ENCODE data around the gene NRG4. TPM values are rescaled to one million over a fixed set of nuclear protein-coding genes. Genes with fewer than 3 reads are reported as not detected.
"Not testable (repeated sequence)": the region's sequence is repeated elsewhere in the genome, so short reads cannot be mapped to it uniquely, and the experiment has no call there.

NRG4 gene
- total RNA-seq, 1 experiment from 2014 or later = 0.39 TPM

GRCh38 chr15:75989045-75989444, 23.2 kb downstream of the NRG4 start:
- DNase-seq (ENCODE audit: low read depth, low spot score) (no peak), ATAC-seq (no peak)
- BruUV-seq (replicated peaks) = no TSS peak
- no peak overlapping the region for H3K27ac ChIP-seq (ENCODE audit: low read length)
- CTCF ChIA-PET = no interaction called here
- no peaks in the 10 kb centered on the region for H3K9me3 ChIP-seq (ENCODE audit: control insufficient read depth, insufficient read depth, low read depth, low read length)
- in situ Hi-C loops (cut with HindIII; ENCODE audit: low pct_unique_long_range_greater_than_20kb, low sequenced_read_pairs) = no loop called here
- H3K4me3 ChIP-seq (ENCODE audit: low read depth in 2 of 2, low read length in 2 of 2) = no peak overlapping the region
- no peaks in the 10 kb centered on the region for H3K27me3 ChIP-seq (ENCODE audit: control insufficient read depth, insufficient read depth, low read length)
- no peak for TF ChIP-seq TCF7L2 (IDR thresholded peaks at IDR 0.05; ENCODE audit: low read depth, low read length)
- H3K4me1 ChIP-seq (ENCODE audit: control insufficient read depth, insufficient read depth, low read length) = no peaks in the 10 kb centered on the region
- intact Hi-C loops (cut with micrococcal nuclease; ENCODE audit: unreplicated experiment) = no loop called here
- POLR2A ChIA-PET = no interaction called here
- no peaks in the 10 kb centered on the region for H3K36me3 ChIP-seq (ENCODE audit: control insufficient read depth, insufficient read depth, low read length)

GRCh38 chr15:75985971-75986370, 26.3 kb downstream of the NRG4 start:
- intact Hi-C loops (cut with micrococcal nuclease; ENCODE audit: unreplicated experiment) = no loop called here
- no peak for DNase-seq (ENCODE audit: low read depth, low spot score)

GRCh38 chr15:75984706-75985105, 27.5 kb downstream of the NRG4 start:
- CTCF ChIA-PET; intact Hi-C loops (cut with micrococcal nuclease; ENCODE audit: unreplicated experiment): not testable (repeated sequence)

More at GRCh38 chr15:75985971-75986370, 26.3 kb downstream of the NRG4 start:
- in situ Hi-C loops (cut with HindIII; ENCODE audit: low pct_unique_long_range_greater_than_20kb, low sequenced_read_pairs) = no loop called here
- ATAC-seq = no peak
- POLR2A ChIA-PET = no interaction called here
- Histone ChIP-seq H3K36me3 (ENCODE audit: control insufficient read depth, insufficient read depth, low read length) (no peaks in the 10 kb centered on the region), H3K27ac (ENCODE audit: low read length) (no peak overlapping the region), H3K4me3 (ENCODE audit: low read depth in 2 of 2, low read length in 2 of 2) (no peak overlapping the region), H3K27me3 (ENCODE audit: control insufficient read depth, insufficient read depth, low read length) (peaks cover 6% of the 10 kb centered on the region), H3K4me1 (ENCODE audit: control insufficient read depth, insufficient read depth, low read length) (no peaks in the 10 kb centered on the region), H3K9me3 (ENCODE audit: control insufficient read depth, insufficient read depth, low read depth, low read length) (no peaks in the 10 kb centered on the region)
- no TSS peak for BruUV-seq (replicated peaks)
- CTCF ChIA-PET = interaction anchor here (0.5 kb wide), 1 partner anchor 82 kb away, joined by 5 read pairs; no protein-coding TSS in a partner anchor
- TF ChIP-seq CTCF (IDR thresholded peaks at IDR 0.05) = no peak
- TF ChIP-seq SIN3A (IDR thresholded peaks at IDR 0.05; ENCODE audit: borderline replicate concordance, insufficient read depth, low read depth, low read length) = no peak
- TF ChIP-seq TCF7L2 (IDR thresholded peaks at IDR 0.05; ENCODE audit: low read depth, low read length) = no peak
- TF ChIP-seq POLR2AphosphoS5 (IDR thresholded peaks at IDR 0.05; ENCODE audit: low read depth, low read length) = no peak
- TF ChIP-seq REST (IDR thresholded peaks at IDR 0.05; ENCODE audit: insufficient read depth in 1 of 2, low read depth in 2 of 2, low read length in 1 of 2) = no peak

More at GRCh38 chr15:75984706-75985105, 27.5 kb downstream of the NRG4 start:
- BruUV-seq (replicated peaks); ATAC-seq; H3K27ac ChIP-seq (ENCODE audit: low read length); H3K36me3 ChIP-seq (ENCODE audit: control insufficient read depth, insufficient read depth, low read length); H3K4me3 ChIP-seq (ENCODE audit: low read depth in 2 of 2, low read length in 2 of 2); H3K4me1 ChIP-seq (ENCODE audit: control insufficient read depth, insufficient read depth, low read length); in situ Hi-C loops (cut with HindIII; ENCODE audit: low pct_unique_long_range_greater_than_20kb, low sequenced_read_pairs); POLR2A ChIA-PET; H3K9me3 ChIP-seq (ENCODE audit: control insufficient read depth, insufficient read depth, low read depth, low read length); DNase-seq (ENCODE audit: low read depth, low spot score): not testable (repeated sequence)
- H3K27me3 ChIP-seq (ENCODE audit: control insufficient read depth, insufficient read depth, low read length) = peaks cover 11% of the 10 kb centered on the region
